Lung (tissue), 12 donors: ENCODE results near the gene OPRL1. TPM values are rescaled to one million over a fixed set of nuclear protein-coding genes. Genes with fewer than 3 reads are reported as not detected.

Experiments
- ATAC-seq: fragments of 200-7000 bp; cut with Tn5 transposase; one replicate; pipeline ENCODE4 v1.9.1; 2020; ENCODE audit warnings: moderate number of reproducible peaks; ENCODE audit not compliant: insufficient read depth, low FRiP score
- DNase-seq, 3 donors: peaks; one replicate each; pipeline ENCODE4 v3.0.0-alpha.2; 2013 to 2017
- H3K27ac ChIP-seq, 2 donors: one replicate each; pipeline ENCODE4 v1.5.1; 2013; ENCODE audit warnings: mild to moderate bottlenecking in 2 of 2, moderate library complexity in 2 of 2, control low read depth in 1 of 2, inconsistent platforms in 1 of 2, low read depth in 1 of 2, low read length in 1 of 2
- H3K27me3 ChIP-seq, 3 donors: one replicate each; pipeline ENCODE4 v1.5.1; 2013; ENCODE audit warnings: low read length in 2 of 3; ENCODE audit not compliant: control insufficient read depth in 3 of 3, insufficient read depth in 3 of 3
- H3K36me3 ChIP-seq, 4 donors: one replicate each; pipeline ENCODE4 v1.5.1; 2013; ENCODE audit warnings: low read length in 4 of 4, mild to moderate bottlenecking in 1 of 4, moderate library complexity in 1 of 4; ENCODE audit not compliant: control insufficient read depth in 4 of 4, insufficient read depth in 4 of 4
- H3K4me1 ChIP-seq, 5 donors: one replicate each; pipeline ENCODE4 v1.5.1; 2013; ENCODE audit warnings: low read length in 5 of 5, mild to moderate bottlenecking in 2 of 5, moderate library complexity in 1 of 5; ENCODE audit not compliant: control insufficient read depth in 5 of 5, insufficient read depth in 5 of 5
- H3K4me3 ChIP-seq: one replicate; pipeline ENCODE4 v1.5.1; 2013; ENCODE audit warnings: mild to moderate bottlenecking, control low read depth, moderate library complexity
- H3K9ac ChIP-seq, 2 donors: one replicate each; pipeline ENCODE4 v1.5.1; 2013; ENCODE audit warnings: low read length in 2 of 2, control low read depth in 1 of 2; ENCODE audit not compliant: insufficient read depth in 1 of 2
- H3K9me3 ChIP-seq, 4 donors: one replicate each; pipeline ENCODE4 v1.5.1; 2013; ENCODE audit warnings: low read length in 3 of 4, mild to moderate bottlenecking in 1 of 4, moderate library complexity in 1 of 4; ENCODE audit not compliant: control insufficient read depth in 4 of 4, insufficient read depth in 3 of 4
- WGBS, 2 donors: extraction: QIAGEN DNeasy Blood & Tissue Kit; methylation state at CpG; one replicate each; pipeline ENCODE4 v1.1.7; 2013; 5-methylcytosine and 5-hydroxymethylcytosine counted together
- polyA plus RNA-seq, 2 donors: library from polyadenylated mRNA; stranded (reverse); fragments of 200-250 nt; gene quantifications; one replicate each; pipeline ENCODE4 v1.2.1, GENCODE V29; 2013
- total RNA-seq, 2 donors: library from RNA; depleted of rRNA in 1 of 2; stranded (reverse); fragments of >200 nt in 1 of 2; gene quantifications; one replicate each; pipeline ENCODE4 v1.2.1, GENCODE V29; 2014 to 2021
- TF ChIP-seq, protein P1 (sequence below): IDR thresholded peaks from 2 replicates; pipeline ENCODE4 v1.5.1; 2012; ENCODE audit warnings: mild to moderate bottlenecking; ENCODE audit errors: control extremely low read depth, extremely low read depth
- donor health status: control.
- donor health status: control.
- donor health status: Bipolar disorder and iron deficiency.
- donor health status: healthy.
- donor health status: DM: yes; HTN: yes; CAD: no.

The OPRL1 gene
- total and polyA plus RNA-seq, 4 donors = 0.45 to 3.1 (median 2.1) TPM

DNA sequence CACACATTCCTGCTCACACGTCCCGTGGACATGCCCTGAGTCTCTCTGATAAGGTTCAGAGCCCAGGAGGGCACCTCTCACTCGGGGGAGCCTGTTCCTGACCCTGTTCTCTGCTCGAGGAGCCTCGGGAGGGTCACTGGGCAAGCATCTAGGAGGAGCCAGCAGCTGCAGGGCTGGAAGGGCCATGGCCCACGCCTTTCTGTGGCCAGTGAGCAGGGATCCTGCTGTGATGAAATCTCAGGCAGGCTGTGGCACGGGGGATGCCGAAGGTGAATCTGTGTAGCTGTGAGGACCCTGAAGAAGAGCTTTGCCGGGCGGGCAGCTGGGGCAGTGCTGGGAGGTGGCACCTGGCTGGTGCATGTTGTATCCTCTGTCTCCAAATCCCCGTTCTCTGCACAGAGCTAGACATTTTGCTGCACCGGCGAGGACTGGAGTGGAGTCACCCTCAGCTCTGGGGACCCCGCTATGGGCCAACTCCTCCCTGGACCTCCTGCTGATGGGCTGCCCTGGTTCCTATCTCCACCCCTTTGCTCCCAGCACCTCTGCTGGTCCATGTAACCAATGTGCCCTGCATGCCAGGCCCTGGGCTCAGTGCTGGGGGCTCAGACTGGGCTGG lies 34.6 kb downstream of the OPRL1 start:
- no peak overlapping the region for H3K9ac ChIP-seq
- DNase-seq (no peak), ATAC-seq (no peak)
- no peak overlapping the region for H3K4me3 ChIP-seq
- H3K27me3 ChIP-seq = no peaks in the 10 kb centered on the region
- TF ChIP-seq, protein P1, sequence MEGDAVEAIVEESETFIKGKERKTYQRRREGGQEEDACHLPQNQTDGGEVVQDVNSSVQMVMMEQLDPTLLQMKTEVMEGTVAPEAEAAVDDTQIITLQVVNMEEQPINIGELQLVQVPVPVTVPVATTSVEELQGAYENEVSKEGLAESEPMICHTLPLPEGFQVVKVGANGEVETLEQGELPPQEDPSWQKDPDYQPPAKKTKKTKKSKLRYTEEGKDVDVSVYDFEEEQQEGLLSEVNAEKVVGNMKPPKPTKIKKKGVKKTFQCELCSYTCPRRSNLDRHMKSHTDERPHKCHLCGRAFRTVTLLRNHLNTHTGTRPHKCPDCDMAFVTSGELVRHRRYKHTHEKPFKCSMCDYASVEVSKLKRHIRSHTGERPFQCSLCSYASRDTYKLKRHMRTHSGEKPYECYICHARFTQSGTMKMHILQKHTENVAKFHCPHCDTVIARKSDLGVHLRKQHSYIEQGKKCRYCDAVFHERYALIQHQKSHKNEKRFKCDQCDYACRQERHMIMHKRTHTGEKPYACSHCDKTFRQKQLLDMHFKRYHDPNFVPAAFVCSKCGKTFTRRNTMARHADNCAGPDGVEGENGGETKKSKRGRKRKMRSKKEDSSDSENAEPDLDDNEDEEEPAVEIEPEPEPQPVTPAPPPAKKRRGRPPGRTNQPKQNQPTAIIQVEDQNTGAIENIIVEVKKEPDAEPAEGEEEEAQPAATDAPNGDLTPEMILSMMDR = no peak
- H3K4me1 ChIP-seq = no peaks in the 10 kb centered on the region
- no peaks in the 10 kb centered on the region for H3K9me3 ChIP-seq
- no peaks in the 10 kb centered on the region for H3K36me3 ChIP-seq
- 82 to 84% methylated on average over 14 of the region's 14 CpGs for WGBS, 2 donors
- no peak overlapping the region for H3K27ac ChIP-seq

- TF ChIP-seq, protein P1 = no peak
- H3K27me3 ChIP-seq = no peaks in the 10 kb centered on the region
- no peak overlapping the region for H3K9ac ChIP-seq
- ATAC-seq (no peak), DNase-seq (no peak)
- H3K27ac ChIP-seq = no peak overlapping the region
- H3K4me1 ChIP-seq = peaks cover 0 to 5% (median 0%) of the 10 kb centered on the region in 5 donors
- WGBS, 2 donors = 75 to 88% methylated on average over 14 of the region's 14 CpGs
- no peaks in the 10 kb centered on the region for H3K36me3 ChIP-seq
- H3K4me3 ChIP-seq = no peak overlapping the region
- H3K9me3 ChIP-seq = no peaks in the 10 kb centered on the region
Measured at GRCh38 chr20:64115171-64115911, 35.5 kb downstream of the OPRL1 start.

DNA sequence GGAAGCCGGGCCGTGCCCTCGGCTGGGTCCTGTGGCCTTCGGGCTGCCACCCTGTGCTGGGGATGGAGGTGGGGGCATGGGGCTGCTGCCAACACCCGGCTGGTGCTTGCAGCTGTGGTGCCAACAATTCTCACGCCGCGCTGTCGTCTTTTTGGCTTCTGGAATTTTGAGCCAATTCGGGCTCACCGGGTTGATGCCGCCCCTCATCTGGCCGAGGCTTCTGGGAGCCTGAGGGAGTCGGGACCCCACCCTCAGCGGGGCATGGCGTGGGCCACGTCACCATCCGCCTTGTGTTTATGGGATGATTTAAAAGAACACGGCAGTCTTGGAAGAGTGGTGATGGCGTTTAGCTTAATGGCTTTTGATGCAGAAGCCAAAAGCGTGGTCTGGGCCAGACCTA lies 36.1 kb downstream of the OPRL1 start:
- WGBS, 2 donors = 84 to 90% methylated on average over 21 of the region's 21 CpGs
- no peaks in the 10 kb centered on the region for H3K27me3 ChIP-seq
- H3K4me1 ChIP-seq = peaks cover 0 to 5% (median 0%) of the 10 kb centered on the region in 5 donors
- TF ChIP-seq, protein P1 = no peak
- no peaks in the 10 kb centered on the region for H3K9me3 ChIP-seq
- ATAC-seq = no peak
- no peak for DNase-seq
- no peak overlapping the region for H3K9ac ChIP-seq
- H3K4me3 ChIP-seq = no peak overlapping the region
- no peak overlapping the region for H3K27ac ChIP-seq
- no peaks in the 10 kb centered on the region for H3K36me3 ChIP-seq
